Activated T-cell treated with anti-CD3 and anti-CD28 coated beads for 48 hours (primary cell): ENCODE data around the gene CD27.

Experiments used
- DNase-seq: peaks from one replicate; pipeline ENCODE4 v3.0.0-alpha.2; 2020; ENCODE audit warnings: low read depth

Gene CD27

DNA sequence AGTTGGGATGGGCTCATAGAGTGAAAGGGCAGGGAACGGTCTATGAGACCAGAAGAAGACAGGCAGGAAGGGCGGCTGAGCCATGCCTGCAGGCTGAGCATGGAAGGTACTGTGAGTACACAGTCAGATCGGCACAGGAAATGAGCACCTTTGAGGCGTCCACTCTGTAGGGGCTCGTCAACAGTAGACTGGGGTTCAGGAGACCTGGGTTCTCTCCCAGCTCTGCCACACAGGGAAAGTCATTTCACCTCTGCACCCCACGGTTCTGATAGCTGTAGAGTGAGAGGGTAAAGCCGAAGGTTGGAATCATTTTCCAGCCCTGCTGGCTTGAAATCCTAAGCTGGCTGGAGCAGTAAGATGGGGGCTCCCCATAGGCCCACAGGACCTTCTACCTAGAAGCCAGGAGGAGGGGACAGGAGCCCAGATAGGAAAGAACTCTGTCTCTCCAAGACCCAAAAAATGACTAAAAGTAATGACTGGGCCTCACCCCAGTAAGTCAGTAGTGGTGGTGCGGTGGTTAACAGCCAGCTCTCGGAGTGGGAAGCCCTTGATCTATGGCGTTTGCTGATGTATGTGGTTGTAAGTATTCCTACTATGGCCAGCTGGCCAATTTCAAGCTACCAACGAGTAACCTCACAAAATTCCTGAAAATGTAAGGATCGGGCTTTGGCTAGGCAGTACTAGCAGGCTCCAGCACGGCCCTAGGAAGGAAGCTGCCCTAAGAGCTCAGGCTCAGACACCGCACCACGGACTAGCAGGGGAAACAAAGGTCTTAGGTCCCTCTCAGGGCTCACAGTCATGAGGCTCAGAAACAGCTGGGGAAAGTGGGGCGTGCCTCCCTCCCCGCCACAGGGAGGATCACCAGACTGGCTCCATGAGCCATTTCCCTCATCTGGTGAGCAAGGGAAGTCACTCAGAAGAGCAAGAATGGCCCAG, 10.3 kb upstream of the CD27 start:
- no peak for DNase-seq

DNA sequence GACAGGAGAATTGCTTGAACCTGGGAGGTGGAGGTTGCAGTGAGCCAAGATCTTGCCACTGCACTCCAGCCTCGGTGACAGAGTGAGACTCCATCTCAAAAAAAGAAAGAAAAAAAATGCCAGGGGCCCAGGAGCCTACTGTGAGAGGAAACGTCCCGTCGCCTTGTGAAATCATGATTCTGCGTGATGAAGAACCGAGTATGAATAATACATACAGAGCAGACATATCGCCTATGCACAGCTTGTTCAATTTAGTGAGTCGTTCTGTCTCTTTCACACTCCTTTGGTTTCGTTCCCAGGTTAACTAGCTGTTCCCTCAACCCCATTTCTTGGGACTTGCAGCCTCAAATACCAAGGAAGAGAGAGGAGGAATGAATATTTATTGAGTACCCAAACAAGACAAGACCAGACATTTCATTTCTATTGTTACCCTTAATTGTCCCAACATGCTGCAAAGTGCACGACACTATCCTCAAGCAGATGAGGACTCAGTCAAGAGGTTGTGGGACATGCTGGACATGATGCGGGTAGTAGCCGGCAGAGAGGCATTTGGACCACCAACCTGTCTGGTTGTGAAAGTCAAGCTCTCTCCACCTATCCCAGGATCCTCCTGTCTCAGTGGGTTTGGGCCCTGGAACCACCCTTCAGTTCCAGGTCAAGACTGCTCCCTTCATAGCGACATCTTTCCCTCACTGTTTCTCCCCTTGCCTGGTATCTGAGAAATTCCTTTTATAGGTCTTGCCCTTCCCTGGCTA, 8.6 kb upstream of the CD27 start:
- DNase-seq, result no peak

DNA sequence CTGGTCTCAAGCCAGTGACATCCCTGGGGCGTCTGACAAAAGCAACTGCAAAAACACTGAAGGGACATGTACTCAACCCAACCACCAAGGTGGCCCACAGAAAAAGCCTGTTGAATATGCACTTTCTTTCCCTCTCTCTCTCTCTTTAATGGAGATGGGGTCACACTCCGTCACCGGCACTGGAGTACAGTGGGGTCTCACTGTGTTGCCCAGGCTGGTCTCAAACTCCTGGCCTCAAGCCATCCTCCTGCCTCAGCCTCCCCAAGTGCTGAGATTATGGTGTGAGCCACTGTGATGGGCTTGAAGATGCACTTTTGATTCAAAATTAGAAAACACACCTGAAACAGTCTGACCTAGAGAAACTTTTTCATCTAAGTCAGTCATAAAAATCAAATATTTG, 7.2 kb upstream of the CD27 start:
- no peak for DNase-seq

DNA sequence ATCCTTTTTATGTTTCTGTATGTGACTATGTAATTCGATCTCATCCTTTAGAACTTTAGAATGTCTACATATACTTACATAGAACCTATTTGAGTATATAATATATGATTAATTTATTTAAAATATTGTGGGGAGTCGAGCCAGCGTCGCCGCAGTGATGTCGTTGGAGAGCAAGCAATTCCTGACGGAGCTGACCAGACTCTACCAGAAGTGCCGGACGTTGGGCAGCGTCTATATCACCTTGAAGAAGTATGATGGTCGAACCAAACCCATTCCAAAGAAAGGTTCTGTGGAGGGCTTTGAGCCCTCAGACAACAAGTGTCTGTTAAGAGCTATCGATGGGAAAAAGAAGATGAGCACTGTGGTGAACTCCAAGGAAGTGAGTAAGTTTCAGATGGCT, 6.4 kb upstream of the CD27 start:
- no peak for DNase-seq

DNA sequence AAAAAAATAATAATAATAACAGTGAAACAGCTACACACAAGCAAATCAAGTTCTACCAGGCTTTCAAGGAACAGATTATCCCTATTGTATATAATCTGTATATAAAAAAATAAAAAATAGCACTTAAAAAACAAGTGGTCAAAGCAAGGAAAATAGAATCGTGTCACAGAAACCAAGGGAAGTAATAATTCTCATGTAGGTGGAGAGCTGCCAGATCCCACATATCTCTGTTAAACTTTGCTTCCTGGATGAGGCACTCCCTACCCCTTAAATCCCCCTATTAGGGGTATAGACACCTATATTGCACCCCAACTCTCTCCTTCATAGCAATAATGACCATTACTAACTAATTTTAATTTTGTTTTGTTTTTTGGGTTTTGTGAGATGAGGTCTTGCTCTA, 4.4 kb upstream of the CD27 start:
- DNase-seq, result no peak

DNA sequence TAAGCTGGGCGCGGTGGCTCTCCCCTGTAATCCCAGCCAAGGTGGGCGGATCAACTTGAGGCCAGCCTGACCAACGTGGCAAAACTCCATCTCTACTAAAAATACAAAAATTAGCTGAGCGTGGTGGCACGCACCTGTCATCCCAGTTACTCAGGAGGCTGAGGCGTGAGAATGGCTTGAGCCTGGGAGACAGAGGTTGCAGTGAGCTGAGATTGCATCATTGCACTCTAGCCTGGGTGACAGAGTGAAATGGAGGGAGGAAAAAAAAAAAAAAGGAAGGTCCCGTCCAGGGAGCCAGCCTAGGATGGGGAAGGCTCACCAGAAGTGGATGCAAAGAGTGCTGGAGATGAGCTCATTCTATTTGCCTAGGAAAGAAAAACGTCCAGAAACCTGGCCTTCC, 1.9 kb upstream of the CD27 start:
- DNase-seq, result no peak

DNA sequence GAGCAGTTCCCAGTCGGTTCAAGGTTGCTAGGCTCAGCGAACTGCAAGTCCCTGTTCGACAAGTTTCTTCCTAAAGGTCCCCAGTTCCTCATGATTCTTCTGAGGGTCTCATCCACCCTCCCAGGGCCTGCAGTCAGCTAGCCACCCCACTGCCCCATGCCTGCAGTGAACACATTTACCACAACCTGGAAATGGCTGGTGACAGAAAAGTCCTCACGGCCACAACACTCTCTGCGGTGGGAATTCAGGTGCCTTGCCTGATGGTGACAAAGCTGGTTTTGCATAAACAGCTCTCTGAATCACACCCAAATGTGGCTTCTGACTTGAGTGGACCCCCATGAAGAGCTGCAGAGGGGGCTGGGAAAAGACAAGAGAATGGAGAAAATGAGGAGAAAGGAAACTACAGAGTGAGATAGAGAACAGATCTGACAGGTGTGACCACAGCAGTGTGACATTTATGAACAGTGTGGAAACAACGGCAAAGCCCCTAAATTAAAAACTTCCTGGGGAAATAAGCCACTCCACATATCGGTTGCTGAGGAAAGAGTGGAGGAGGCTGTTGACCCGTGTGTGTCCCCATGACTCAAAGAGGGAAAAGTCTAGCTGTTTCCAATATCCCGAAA, 1.3 kb upstream of the CD27 start:
- no peak for DNase-seq

DNA sequence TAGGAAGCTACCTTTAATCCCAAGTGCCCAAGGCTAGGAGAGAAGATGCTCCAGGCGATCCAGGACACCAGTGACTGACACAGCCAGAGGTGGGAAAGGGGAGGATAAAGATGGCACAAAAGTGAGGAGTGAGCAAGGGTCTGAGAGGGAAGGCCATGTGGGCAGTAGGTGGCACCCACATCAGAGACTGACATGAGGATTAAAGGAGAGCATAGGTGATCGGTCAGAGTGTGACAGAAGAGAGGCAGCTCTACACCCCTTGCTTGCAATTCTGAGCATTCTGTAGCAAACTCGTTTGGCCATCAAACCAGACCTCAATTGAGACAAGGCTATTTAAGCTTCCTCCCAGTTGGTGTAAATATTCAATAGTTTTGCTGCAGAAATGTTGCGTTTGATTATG, 724 bp upstream of the CD27 start:
- no peak for DNase-seq

DNA sequence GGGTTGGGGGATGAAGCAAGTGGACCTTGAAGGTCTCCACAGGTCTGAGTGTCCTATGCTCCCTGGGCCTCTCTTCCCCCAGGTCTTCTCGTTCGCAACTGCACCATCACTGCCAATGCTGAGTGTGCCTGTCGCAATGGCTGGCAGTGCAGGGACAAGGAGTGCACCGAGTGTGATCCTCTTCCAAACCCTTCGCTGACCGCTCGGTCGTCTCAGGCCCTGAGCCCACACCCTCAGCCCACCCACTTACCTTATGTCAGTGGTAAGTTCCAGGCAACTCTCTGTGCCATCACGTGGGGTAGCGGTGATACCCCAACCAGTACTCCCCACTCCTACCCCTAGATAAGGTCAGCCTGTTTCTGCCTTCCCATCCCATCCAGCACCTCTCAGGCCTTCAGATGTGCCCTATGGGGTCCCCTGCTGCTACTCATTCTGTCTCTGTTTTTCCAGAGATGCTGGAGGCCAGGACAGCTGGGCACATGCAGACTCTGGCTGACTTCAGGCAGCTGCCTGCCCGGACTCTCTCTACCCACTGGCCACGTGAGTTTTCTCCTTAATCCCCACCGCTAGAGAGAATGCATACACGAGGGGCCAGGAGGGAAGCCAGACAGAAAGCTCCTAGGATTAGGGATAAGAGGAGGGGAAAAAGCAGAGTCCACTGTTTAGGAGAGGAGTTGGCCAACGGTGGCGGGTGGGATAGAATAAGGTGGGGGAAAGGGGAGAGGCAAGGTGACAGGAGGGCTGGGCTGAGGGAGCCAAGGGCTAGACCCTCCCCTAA, 5.5 kb downstream of the CD27 start:
- DNase-seq, result no peak

DNA sequence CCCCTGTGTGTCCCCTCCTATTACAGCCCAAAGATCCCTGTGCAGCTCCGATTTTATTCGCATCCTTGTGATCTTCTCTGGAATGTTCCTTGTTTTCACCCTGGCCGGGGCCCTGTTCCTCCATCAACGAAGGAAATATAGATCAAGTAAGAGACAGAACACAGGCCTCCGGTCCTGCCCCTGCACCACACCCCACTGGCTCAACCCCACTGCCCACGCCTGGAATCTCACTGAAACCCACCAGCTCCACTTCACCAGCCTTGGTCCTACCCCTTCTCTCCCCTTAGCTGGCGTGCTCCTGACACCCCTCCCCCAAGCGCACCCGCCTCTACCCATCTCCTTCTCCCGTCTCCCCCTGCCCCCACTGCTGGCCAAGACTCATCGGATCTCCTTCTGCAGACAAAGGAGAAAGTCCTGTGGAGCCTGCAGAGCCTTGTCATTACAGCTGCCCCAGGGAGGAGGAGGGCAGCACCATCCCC, 6.2 kb downstream of the CD27 start:
- no peak for DNase-seq

DNA sequence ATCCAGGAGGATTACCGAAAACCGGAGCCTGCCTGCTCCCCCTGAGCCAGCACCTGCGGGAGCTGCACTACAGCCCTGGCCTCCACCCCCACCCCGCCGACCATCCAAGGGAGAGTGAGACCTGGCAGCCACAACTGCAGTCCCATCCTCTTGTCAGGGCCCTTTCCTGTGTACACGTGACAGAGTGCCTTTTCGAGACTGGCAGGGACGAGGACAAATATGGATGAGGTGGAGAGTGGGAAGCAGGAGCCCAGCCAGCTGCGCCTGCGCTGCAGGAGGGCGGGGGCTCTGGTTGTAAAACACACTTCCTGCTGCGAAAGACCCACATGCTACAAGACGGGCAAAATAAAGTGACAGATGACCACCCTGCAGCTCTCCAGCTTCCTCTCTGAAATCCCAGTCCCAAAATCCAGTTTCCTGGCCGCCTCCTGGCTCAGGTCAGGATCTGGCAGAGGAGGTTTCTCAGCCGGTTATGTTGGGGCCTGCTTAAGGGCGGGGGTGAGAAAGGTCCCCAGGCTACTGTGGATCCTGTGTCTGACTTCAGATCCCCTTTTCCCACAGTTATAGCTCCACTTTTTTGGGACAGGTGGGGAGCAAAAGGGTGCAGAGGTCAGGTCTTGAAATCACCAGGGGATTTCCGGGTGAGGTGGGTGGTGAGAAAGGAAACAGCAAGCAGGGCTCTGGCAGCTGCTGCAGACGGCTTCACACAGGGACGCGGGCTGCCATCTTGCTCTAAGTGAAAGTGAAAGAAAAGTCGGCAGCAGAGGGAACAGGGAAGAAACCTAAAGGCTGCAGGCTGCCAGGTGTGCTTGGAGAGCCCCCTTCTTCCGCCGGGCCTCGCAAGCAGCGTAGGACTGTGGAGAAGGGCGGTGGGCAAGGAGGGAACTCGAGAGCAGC, 6.8 kb downstream of the CD27 start, which contains the start of gene TAPBPL:
Gene TAPBPL (plus strand): TSS at position 695 of the 897 bp plus-strand sequence. CDS start 207 bp downstream, outside the sequence.
- peak; percentile 67 for DNase-seq

DNA sequence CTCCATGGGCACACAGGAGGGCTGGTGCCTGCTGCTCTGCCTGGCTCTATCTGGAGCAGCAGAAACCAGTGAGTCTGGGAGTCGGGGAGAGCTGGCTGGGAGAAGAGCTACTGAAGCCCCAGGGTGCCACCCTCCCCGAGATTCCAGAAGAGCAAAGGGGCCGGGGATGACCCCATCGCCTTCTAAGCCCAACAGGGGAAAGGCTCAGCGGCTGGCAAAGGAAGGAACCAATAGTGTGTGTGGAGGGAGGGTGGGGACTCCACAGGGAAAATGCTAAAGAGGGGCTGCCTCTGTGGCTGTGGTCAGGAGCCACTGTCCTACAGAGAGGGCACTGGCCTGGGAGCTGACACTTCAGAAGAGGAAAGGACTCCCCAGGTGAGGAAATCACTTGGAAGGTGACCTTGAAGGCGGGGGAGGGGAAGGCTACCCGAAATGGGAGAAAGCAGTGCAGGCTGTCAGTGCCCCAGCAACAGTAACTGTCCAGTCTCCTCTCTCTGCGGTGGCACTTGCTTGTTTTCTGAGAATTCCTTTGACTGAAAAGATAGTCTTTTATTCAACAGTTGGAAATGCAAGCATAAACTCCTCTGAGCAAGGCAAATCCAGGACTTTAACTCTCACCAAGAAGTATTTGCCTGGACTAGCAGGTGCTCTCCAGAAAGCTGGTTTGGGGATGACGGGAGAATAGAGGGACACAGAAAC, 7.6 kb downstream of the CD27 start:
- DNase-seq, result no peak

DNA sequence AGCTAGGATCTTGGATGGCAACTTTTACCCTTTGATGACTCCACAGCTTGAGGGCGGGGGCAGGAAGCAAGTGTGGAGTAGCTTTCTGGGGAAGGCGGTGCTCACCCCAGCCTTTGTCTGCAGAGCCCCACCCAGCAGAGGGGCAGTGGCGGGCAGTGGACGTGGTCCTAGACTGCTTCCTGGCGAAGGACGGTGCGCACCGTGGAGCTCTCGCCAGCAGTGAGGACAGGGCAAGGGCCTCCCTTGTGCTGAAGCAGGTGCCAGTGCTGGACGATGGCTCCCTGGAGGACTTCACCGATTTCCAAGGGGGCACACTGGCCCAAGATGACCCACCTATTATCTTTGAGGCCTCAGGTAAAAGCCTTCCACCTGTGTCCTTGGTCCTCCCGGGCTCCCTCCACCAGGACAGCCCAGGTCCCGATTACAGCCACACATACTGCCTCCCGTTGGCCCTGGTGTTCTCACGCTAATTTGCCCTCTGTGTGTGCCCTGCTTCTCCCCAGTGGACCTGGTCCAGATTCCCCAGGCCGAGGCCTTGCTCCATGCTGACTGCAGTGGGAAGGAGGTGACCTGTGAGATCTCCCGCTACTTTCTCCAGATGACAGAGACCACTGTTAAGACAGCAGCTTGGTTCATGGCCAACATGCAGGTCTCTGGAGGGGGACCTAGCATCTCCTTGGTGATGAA, 8.3 kb downstream of the CD27 start:
- DNase-seq, result no peak

DNA sequence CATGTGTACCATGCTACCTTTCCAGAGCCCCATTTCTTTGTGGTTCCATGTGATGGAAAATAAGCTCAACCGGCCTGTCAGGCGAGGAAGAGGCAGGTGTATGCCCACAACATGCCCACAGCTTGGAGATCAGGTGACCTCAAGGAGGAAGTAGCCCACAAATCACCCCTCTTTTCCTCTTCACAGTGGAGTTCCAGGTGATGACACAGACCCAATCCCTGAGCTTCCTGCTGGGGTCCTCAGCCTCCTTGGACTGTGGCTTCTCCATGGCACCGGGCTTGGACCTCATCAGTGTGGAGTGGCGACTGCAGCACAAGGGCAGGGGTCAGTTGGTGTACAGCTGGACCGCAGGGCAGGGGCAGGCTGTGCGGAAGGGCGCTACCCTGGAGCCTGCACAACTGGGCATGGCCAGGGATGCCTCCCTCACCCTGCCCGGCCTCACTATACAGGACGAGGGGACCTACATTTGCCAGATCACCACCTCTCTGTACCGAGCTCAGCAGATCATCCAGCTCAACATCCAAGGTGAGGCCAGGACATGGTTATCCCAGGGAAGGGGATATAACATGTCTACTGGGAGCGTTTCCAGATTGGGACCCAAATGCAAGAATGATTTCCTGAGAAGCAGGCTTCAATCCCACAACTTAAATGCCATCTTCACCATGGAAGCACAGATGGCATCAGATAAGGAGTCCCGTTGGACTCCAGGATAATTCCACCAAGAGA, 12.6 kb downstream of the CD27 start:
- DNase-seq, result no peak

DNA sequence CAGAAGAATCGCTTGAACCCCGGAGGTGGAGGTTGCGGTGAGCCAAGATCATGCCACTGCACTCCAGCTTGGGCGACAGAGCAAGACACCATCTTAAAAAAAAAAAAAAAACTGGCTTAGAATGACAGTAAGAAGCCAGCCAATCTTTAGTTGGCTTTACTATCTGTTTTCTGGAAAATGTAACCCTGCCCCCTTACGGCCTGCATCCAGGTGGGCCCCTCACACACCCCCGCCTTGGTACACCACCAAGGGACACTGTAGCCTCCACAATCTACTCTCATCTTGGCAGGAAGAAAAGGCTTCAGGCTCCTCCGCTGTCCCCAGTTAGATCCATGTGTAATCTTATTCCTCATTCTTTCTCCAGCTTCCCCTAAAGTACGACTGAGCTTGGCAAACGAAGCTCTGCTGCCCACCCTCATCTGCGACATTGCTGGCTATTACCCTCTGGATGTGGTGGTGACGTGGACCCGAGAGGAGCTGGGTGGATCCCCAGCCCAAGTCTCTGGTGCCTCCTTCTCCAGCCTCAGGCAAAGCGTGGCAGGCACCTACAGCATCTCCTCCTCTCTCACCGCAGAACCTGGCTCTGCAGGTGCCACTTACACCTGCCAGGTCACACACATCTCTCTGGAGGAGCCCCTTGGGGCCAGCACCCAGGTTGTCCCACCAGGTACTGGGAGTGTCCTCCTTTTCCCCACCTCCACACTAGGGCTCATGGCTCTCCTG, 13.7 kb downstream of the CD27 start:
- DNase-seq, result no peak

DNA sequence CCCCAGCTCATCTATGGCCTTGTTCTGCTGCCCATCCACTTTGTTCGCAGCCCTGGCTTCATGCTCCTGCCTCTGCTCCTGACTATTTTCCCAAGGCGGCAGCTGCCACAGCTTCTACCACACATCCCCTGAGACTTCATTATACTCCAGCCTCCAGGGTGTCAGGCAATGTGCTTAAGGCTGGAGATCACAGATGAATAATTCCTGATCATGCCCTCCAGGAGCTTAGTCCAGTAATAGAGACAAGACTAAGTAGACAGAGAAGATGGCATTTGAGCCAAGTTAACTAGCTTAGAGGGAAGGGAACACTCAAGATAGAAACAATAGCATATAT, 14.2 kb downstream of the CD27 start:
- no peak for DNase-seq

DNA sequence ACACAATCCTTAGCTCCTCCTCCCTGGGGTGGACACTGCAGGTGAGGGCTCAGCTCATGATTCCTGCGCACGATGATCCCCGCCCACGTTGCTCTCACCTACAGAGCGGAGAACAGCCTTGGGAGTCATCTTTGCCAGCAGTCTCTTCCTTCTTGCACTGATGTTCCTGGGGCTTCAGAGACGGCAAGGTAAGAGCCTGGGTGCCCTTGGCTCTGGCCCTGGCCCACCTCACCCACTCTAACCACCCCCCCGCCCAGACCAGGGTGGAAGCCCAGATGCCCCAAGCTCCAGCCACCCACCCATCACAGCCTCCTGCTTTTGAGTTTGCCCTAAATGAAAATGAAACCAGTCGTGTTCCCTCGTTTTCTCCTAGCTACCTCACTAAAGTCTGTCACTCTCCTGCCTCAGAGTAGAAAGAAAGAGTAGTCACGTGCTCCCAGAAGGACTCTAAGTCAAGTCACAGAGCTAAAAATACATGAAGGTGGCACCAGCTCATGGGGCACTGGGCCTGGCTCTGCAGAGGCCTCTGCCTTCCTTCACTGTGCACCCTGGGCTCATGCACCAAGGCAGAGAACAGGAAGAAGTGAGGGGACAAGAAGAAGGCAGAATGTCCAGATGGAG, 16.1 kb downstream of the CD27 start:
- no peak for DNase-seq
